Measurements from ENCODE around the gene BACH2. TPM values are rescaled to one million over a fixed set of nuclear protein-coding genes. Genes with fewer than 3 reads are reported as not detected.

Gene BACH2
- total and polyA plus RNA-seq, 10 of the 15 experiments (the other 5 are each of a cell fraction or from before 2014, with no cell fraction given): 0.03 to 0.28 (median 0.04) TPM; not detected in 3

GRCh38 chr6:90028995-90029635 is 267.5 kb downstream of the BACH2 start:
- no peak overlapping the region for H3K9ac ChIP-seq (ENCODE audit: control insufficient read depth, insufficient read depth, low read length)
- 18% methylated on average over 10 of the region's 10 CpGs for WGBS (ENCODE audit: insufficient coverage, insufficient replicate concordance, low lambda C conversion rate, missing lambda C conversion rate)
- no peak overlapping the region for H2AFZ ChIP-seq (ENCODE audit: control insufficient read depth, low read depth, low read length)
- no peaks in the 10 kb centered on the region for H3K36me3 ChIP-seq (ENCODE audit: control insufficient read depth in 2 of 2, insufficient read depth in 2 of 2, low read length in 1 of 2)
- no peak overlapping the region for H3K27ac ChIP-seq (ENCODE audit: control insufficient read depth, insufficient read depth)
- intact Hi-C loops (cut with micrococcal nuclease; ENCODE audit: unreplicated experiment) (no loop called here), in situ Hi-C loops (cut with MboI) (no loop called here)
- H3K4me1 ChIP-seq (ENCODE audit: control insufficient read depth, insufficient read depth, low read length): no peaks in the 10 kb centered on the region
- no peaks in the 10 kb centered on the region; a peak in 1 of 4 replicates for H3K27me3 ChIP-seq (replicated peaks in 1 of 2; ENCODE audit: control insufficient read depth in 2 of 2, insufficient read depth in 2 of 2, low read length in 1 of 2)
- DNase-seq (ENCODE audit: low read depth, low spot score) (no peak), ATAC-seq (no peak), FAIRE-seq (no peak)
- CTCF ChIA-PET: no interaction called here
- POLR2A ChIA-PET: no interaction called here
- TF ChIP-seq SREBF1 (IDR thresholded peaks at IDR 0.05; ENCODE audit: low read length): no peak
- SMC1A ChIA-PET (ENCODE audit: uncharacterized antibody, unreplicated experiment): no interaction called here
- no peaks in the 10 kb centered on the region for H3K79me2 ChIP-seq (ENCODE audit: control insufficient read depth, insufficient read depth, low read length)
- RAD21 ChIA-PET (ENCODE audit: unreplicated experiment): no interaction called here
- no peak overlapping the region for H3K4me2 ChIP-seq (ENCODE audit: control insufficient read depth, insufficient read depth)
- H4K20me1 ChIP-seq (ENCODE audit: control insufficient read depth, insufficient read depth): no peaks in the 10 kb centered on the region
- no TSS peak for BruUV-seq (replicated peaks)
- H3K9me3 ChIP-seq (replicated peaks; ENCODE audit: control insufficient read depth, insufficient read depth, low read length): no peaks in the 10 kb centered on the region
- H3K4me3 ChIP-seq: no peak overlapping the region

DNA sequence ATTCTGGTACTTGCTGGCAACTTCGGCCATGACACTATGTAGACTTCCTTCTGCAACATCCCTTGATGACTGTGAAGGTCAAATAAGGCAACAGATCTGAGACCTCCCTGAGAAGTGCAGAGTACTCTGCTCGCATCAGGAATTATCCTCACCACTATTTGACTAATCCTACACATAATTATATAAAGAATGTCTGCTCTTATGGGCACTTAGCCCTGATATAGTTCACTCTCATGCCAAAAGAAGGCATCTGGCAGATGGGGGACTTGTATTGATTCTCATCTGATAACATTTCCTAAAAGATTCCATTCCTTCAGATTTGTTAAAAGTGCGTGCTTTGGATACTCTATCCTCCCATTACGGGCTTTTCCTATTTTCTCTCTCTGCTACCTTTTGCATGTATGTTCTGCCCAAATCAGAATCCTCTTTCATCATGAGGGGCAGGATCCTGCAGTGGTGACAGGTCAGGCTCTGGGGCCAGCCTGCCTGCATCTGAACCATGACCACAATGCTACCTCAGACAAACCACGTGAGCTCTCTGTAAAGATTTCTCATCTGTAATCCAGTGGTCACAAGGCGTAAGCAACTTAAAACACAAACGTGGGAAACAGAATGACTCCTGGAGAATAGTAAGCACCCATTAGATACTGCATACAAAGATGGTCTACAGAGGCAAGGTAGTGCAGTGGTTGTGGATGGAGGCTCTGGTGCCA is 268.4 kb downstream of the BACH2 start:
- Histone ChIP-seq H4K20me1 (ENCODE audit: control insufficient read depth, insufficient read depth) (no peaks in the 10 kb centered on the region), H3K36me3 (ENCODE audit: control insufficient read depth in 2 of 2, insufficient read depth in 2 of 2, low read length in 1 of 2) (no peaks in the 10 kb centered on the region), H3K79me2 (ENCODE audit: control insufficient read depth, insufficient read depth, low read length) (no peaks in the 10 kb centered on the region), H3K27me3 (replicated peaks in 1 of 2; ENCODE audit: control insufficient read depth in 2 of 2, insufficient read depth in 2 of 2, low read length in 1 of 2) (no peaks in the 10 kb centered on the region; a peak in 1 of 4 replicates), H3K9ac (ENCODE audit: control insufficient read depth, insufficient read depth, low read length) (no peak overlapping the region), H2AFZ (ENCODE audit: control insufficient read depth, low read depth, low read length) (no peak overlapping the region), H3K9me3 (replicated peaks; ENCODE audit: control insufficient read depth, insufficient read depth, low read length) (no peaks in the 10 kb centered on the region), H3K4me3 (no peak overlapping the region), H3K4me1 (ENCODE audit: control insufficient read depth, insufficient read depth, low read length) (no peaks in the 10 kb centered on the region), H3K27ac (ENCODE audit: control insufficient read depth, insufficient read depth) (no peak overlapping the region), H3K4me2 (ENCODE audit: control insufficient read depth, insufficient read depth) (no peak overlapping the region)
- WGBS (ENCODE audit: insufficient coverage, insufficient replicate concordance, low lambda C conversion rate, missing lambda C conversion rate): 31% methylated on average over 7 of the region's 7 CpGs
- no TSS peak for BruUV-seq (replicated peaks)
- in situ Hi-C loops (cut with MboI) (no loop called here), intact Hi-C loops (cut with micrococcal nuclease; ENCODE audit: unreplicated experiment) (no loop called here)
- no peak for TF ChIP-seq DPF2 (IDR thresholded peaks at IDR 0.05)
- TF ChIP-seq NFXL1 (IDR thresholded peaks at IDR 0.05; ENCODE audit: borderline replicate concordance): no peak
- TF ChIP-seq, protein P1, sequence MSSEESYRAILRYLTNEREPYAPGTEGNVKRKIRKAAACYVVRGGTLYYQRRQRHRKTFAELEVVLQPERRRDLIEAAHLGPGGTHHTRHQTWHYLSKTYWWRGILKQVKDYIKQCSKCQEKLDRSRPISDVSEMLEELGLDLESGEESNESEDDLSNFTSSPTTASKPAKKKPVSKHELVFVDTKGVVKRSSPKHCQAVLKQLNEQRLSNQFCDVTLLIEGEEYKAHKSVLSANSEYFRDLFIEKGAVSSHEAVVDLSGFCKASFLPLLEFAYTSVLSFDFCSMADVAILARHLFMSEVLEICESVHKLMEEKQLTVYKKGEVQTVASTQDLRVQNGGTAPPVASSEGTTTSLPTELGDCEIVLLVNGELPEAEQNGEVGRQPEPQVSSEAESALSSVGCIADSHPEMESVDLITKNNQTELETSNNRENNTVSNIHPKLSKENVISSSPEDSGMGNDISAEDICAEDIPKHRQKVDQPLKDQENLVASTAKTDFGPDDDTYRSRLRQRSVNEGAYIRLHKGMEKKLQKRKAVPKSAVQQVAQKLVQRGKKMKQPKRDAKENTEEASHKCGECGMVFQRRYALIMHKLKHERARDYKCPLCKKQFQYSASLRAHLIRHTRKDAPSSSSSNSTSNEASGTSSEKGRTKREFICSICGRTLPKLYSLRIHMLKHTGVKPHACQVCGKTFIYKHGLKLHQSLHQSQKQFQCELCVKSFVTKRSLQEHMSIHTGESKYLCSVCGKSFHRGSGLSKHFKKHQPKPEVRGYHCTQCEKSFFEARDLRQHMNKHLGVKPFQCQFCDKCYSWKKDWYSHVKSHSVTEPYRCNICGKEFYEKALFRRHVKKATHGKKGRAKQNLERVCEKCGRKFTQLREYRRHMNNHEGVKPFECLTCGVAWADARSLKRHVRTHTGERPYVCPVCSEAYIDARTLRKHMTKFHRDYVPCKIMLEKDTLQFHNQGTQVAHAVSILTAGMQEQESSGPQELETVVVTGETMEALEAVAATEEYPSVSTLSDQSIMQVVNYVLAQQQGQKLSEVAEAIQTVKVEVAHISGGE (CRISPR knock-in tag; IDR thresholded peaks at IDR 0.05): no peak
- no peak for TF ChIP-seq ZNF384 (IDR thresholded peaks at IDR 0.05; ENCODE audit: borderline replicate concordance, low read depth, low read length)
- TF ChIP-seq IKZF2 (IDR thresholded peaks at IDR 0.05): no peak
- no peak for TF ChIP-seq IKZF1 (conservative IDR thresholded peaks at IDR 0.05)
- DNase-seq (ENCODE audit: low read depth, low spot score) (no peak), FAIRE-seq (no peak), ATAC-seq (no peak)
- ChIA-PET RAD21 (ENCODE audit: unreplicated experiment) (no interaction called here), POLR2A (no interaction called here), CTCF (no interaction called here), SMC1A (ENCODE audit: uncharacterized antibody, unreplicated experiment) (interaction anchor here (0.6 kb wide), 1 partner anchor 108 kb away, joined by 3 read pairs; no protein-coding TSS in a partner anchor)
